ENCODE data around the gene SARDH.

DNA sequence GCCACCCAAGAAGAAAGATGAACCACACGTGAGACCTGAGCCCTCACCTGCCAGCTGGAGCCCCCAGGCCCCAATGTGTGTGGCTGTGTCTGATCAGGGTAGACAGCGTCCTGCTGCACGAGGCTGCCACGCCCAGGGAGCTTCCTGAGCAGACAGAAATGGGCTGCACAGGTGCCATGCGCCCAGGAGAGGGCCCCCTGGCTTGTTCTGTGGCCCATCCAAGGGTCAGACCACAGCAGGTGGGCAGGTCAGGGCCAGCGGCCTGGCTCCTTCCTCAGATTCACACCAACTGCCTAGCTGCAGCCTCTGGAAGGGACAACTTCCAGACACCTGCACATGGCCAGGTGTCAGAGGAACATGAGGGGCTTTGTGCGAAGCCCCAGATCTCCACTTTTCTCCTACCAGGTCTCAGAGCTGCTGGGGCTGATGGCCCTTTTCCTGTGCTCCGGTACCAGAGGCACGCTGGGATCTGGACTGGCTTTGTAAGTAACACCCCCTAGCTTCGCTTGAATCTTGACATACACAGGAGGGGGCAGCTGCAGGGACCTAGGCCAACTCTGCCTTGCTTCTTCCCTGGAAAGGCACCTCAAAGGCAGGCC is 10.8 kb downstream of the SARDH start:
- TF ChIP-seq, protein P1, sequence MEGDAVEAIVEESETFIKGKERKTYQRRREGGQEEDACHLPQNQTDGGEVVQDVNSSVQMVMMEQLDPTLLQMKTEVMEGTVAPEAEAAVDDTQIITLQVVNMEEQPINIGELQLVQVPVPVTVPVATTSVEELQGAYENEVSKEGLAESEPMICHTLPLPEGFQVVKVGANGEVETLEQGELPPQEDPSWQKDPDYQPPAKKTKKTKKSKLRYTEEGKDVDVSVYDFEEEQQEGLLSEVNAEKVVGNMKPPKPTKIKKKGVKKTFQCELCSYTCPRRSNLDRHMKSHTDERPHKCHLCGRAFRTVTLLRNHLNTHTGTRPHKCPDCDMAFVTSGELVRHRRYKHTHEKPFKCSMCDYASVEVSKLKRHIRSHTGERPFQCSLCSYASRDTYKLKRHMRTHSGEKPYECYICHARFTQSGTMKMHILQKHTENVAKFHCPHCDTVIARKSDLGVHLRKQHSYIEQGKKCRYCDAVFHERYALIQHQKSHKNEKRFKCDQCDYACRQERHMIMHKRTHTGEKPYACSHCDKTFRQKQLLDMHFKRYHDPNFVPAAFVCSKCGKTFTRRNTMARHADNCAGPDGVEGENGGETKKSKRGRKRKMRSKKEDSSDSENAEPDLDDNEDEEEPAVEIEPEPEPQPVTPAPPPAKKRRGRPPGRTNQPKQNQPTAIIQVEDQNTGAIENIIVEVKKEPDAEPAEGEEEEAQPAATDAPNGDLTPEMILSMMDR (tag by site-specific recombination; IDR thresholded peaks at IDR 0.05): no peak
- TF ChIP-seq TRIM28 (IDR thresholded peaks at IDR 0.05; ENCODE audit: borderline replicate concordance, low read length) (no peak), ZNF621 (tag by site-specific recombination; IDR thresholded peaks at IDR 0.05) (no peak), KLF9 (tag by site-specific recombination; IDR thresholded peaks at IDR 0.05; ENCODE audit: low read depth) (no peak), ZNF660 (tag by site-specific recombination; IDR thresholded peaks at IDR 0.05) (no peak), ZNF112 (tag by site-specific recombination; IDR thresholded peaks at IDR 0.05) (no peak), ZNF404 (tag by site-specific recombination; IDR thresholded peaks at IDR 0.05) (no peak), ZNF549 (tag by site-specific recombination; IDR thresholded peaks at IDR 0.05) (no peak)
- TF ChIP-seq, protein P2, sequence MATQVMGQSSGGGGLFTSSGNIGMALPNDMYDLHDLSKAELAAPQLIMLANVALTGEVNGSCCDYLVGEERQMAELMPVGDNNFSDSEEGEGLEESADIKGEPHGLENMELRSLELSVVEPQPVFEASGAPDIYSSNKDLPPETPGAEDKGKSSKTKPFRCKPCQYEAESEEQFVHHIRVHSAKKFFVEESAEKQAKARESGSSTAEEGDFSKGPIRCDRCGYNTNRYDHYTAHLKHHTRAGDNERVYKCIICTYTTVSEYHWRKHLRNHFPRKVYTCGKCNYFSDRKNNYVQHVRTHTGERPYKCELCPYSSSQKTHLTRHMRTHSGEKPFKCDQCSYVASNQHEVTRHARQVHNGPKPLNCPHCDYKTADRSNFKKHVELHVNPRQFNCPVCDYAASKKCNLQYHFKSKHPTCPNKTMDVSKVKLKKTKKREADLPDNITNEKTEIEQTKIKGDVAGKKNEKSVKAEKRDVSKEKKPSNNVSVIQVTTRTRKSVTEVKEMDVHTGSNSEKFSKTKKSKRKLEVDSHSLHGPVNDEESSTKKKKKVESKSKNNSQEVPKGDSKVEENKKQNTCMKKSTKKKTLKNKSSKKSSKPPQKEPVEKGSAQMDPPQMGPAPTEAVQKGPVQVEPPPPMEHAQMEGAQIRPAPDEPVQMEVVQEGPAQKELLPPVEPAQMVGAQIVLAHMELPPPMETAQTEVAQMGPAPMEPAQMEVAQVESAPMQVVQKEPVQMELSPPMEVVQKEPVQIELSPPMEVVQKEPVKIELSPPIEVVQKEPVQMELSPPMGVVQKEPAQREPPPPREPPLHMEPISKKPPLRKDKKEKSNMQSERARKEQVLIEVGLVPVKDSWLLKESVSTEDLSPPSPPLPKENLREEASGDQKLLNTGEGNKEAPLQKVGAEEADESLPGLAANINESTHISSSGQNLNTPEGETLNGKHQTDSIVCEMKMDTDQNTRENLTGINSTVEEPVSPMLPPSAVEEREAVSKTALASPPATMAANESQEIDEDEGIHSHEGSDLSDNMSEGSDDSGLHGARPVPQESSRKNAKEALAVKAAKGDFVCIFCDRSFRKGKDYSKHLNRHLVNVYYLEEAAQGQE (tag by site-specific recombination; IDR thresholded peaks at IDR 0.05): no peak
- TF ChIP-seq, protein P3, sequence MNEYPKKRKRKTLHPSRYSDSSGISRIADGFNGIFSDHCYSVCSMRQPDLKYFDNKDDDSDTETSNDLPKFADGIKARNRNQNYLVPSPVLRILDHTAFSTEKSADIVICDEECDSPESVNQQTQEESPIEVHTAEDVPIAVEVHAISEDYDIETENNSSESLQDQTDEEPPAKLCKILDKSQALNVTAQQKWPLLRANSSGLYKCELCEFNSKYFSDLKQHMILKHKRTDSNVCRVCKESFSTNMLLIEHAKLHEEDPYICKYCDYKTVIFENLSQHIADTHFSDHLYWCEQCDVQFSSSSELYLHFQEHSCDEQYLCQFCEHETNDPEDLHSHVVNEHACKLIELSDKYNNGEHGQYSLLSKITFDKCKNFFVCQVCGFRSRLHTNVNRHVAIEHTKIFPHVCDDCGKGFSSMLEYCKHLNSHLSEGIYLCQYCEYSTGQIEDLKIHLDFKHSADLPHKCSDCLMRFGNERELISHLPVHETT (tag by site-specific recombination; IDR thresholded peaks at IDR 0.05): no peak

All from HEK293 (cell line).